ENCODE measurements around the gene UMODL1.
"Not testable (repeated sequence)": the region's sequence is repeated elsewhere in the genome, so short reads cannot be mapped to it uniquely, and the experiment has no call there.

Gene UMODL1

DNA sequence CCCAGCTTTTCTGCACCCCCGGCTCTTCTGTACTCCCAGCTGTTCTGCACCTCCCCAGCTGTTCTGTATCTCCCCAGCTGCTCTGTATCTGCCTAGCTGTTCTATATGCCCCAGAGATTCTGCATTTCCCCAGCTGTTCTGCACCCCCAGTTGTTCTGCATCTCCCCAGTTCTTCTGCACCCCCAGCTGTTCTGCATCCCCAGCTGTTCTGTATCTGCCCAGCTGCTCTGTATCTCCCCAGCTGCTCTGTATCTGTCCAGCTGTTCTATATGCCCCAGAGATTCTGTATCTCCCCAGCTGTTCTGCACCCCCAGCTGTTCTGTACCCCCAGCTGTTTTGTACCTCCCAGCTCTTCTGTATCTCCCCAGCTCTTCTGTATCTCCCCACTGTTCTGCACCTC, 41.1 kb downstream of the UMODL1 start:
- in situ Hi-C loops (cut with HindIII; ENCODE audit: low pct_ligation_motif_present, low sequenced_read_pairs): no loop called here
- no peak for DNase-seq

DNA sequence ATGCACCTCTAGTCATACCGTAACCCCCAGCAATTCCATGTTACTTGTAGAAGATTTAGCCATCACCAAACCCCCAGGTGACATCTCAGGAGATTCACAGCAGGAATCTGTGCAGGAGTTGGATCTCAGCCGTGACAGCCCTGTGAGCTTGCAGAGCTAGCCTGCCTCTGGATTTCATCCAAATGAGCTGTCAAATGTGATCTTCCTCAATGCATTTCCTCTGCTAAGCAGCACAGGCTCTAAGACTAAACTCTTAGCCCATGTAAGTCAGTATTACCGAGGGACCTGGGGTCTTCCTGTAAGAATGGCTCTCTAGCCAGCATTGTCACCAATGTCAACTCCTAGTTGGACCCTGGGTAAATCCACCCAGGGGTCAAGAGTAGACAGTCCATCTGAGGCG, 41.7 kb downstream of the UMODL1 start:
- H3K36me3 ChIP-seq (replicated peaks): no peaks in the 10 kb centered on the region
- no peaks in the 10 kb centered on the region for H3K27me3 ChIP-seq (replicated peaks)
- peak; percentile 24 for DNase-seq
- H3K27ac ChIP-seq: no peak overlapping the region
- TF ChIP-seq, protein P1, sequence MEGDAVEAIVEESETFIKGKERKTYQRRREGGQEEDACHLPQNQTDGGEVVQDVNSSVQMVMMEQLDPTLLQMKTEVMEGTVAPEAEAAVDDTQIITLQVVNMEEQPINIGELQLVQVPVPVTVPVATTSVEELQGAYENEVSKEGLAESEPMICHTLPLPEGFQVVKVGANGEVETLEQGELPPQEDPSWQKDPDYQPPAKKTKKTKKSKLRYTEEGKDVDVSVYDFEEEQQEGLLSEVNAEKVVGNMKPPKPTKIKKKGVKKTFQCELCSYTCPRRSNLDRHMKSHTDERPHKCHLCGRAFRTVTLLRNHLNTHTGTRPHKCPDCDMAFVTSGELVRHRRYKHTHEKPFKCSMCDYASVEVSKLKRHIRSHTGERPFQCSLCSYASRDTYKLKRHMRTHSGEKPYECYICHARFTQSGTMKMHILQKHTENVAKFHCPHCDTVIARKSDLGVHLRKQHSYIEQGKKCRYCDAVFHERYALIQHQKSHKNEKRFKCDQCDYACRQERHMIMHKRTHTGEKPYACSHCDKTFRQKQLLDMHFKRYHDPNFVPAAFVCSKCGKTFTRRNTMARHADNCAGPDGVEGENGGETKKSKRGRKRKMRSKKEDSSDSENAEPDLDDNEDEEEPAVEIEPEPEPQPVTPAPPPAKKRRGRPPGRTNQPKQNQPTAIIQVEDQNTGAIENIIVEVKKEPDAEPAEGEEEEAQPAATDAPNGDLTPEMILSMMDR (IDR thresholded peaks at IDR 0.05; ENCODE audit: low read depth, low read length, missing control alignments): no peak
- no peak overlapping the region for H3K4me3 ChIP-seq (ENCODE audit: low read depth, low read length)
- in situ Hi-C loops (cut with HindIII; ENCODE audit: low pct_ligation_motif_present, low sequenced_read_pairs): no loop called here

More for the DNA sequence above, 41.1 kb downstream of the UMODL1 start:
- Histone ChIP-seq H3K36me3 (replicated peaks) (no peaks in the 10 kb centered on the region), H3K27ac (no peak overlapping the region), H3K27me3 (replicated peaks) (no peaks in the 10 kb centered on the region), H3K4me3 (ENCODE audit: low read depth, low read length) (no peak overlapping the region)
- TF ChIP-seq, protein P1 (IDR thresholded peaks at IDR 0.05; ENCODE audit: low read depth, low read length, missing control alignments): no peak

DNA sequence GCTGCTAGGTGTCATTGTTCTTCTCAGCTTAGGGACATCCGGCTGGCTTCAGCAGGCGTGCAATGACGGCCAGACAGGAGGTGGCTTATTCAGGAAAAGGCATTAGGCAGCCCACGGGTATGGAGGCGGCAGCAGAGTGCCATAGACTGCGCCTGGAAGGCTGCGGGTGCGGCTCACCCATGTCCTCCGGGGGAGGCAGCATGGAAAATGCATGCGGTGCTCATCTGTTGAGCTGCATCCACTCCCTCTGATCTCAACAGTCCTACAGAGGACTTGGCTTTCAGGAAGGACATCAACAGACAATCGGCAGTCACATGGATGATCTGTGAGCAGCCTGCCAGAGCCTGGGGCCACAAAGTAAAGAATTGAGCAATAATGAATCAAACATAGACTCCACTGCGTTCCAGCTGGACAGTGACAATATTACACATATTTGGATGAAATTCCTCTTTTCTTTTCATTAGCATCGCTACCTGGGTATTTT, 42.9 kb downstream of the UMODL1 start:
- TF ChIP-seq, protein P1 (IDR thresholded peaks at IDR 0.05; ENCODE audit: low read depth, low read length, missing control alignments): no peak
- no peak for DNase-seq
- in situ Hi-C loops (cut with HindIII; ENCODE audit: low pct_ligation_motif_present, low sequenced_read_pairs): no loop called here
- H3K27me3 ChIP-seq (replicated peaks): no peaks in the 10 kb centered on the region
- H3K36me3 ChIP-seq (replicated peaks): no peaks in the 10 kb centered on the region
- no peak overlapping the region for H3K27ac ChIP-seq
- H3K4me3 ChIP-seq (ENCODE audit: low read depth, low read length): no peak overlapping the region

DNA sequence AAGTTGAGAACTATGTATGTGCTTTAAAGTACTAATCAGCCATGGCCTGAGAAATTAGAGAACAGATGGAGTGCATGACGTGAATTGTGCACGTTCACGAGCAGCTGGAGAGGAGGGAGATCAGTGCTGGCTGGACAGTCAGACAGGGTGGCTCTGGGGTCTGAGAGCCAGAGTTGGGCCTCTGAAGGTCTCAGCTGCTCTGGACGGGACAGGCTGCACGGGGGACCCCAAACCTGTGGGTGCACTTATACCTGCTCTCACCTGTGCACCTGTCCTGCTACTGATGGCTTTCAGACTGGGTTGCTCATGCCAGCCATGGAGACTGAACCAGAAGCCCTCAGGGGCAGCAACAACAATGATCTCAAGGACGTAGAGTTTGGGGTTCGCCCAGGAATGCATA, 43.5 kb downstream of the UMODL1 start:
- DNase-seq: no peak
- in situ Hi-C loops (cut with HindIII; ENCODE audit: low pct_ligation_motif_present, low sequenced_read_pairs): no loop called here
- H3K4me3 ChIP-seq (ENCODE audit: low read depth, low read length): no peak overlapping the region
- H3K36me3 ChIP-seq (replicated peaks): no peaks in the 10 kb centered on the region
- TF ChIP-seq, protein P1 (IDR thresholded peaks at IDR 0.05; ENCODE audit: low read depth, low read length, missing control alignments): no peak
- H3K27me3 ChIP-seq (replicated peaks): no peaks in the 10 kb centered on the region
- no peak overlapping the region for H3K27ac ChIP-seq

DNA sequence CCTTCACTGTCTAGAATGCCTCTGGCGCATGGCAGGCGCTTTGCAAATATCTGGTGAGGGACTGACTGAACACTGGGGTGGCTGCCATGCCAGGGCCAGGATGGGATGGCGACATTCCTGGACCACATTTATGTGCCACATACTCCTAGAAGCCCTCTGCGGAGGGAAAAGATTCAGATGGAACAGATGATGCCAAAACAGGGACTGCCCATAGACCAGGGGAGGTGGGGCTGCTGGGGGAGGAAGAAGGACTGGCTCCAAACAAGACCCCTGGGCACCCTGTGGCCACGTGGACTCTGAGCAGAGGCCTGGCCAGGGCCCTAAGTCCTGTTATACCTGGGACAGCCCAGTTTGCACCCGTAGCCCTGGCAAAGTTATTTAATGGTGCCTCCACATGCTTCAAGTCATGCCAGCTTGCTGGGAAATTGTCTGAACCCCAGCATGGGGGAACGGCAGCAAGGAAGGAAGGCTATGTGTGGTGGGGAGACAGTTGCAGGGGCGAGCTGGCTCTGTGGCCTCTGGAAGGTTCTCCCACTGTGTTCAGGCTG, 44.1 kb downstream of the UMODL1 start:
- peaks cover 3% of the 10 kb centered on the region for H3K27me3 ChIP-seq (replicated peaks)

DNA sequence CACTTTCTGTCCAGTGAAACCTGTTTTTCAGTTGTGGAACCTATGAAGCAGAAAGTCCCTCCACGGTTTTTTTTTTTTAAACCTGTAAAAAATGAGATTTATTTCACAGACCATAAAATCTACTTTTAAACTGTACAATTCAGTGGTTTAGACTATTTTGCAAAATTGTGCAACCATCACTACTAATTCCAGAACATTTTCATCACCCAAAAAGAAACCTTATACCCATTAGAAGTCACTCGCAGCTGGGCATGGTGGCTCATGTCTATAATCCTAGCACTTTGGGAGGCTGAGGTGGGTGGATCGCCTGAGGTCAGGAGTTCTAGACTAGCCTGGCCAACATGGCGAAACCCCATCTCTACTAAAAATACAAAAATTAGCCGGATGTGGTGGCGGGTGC, 45.4 kb downstream of the UMODL1 start:
- in situ Hi-C loops (cut with HindIII; ENCODE audit: low pct_ligation_motif_present, low sequenced_read_pairs); H3K36me3 ChIP-seq (replicated peaks); H3K4me3 ChIP-seq (ENCODE audit: low read depth, low read length); DNase-seq; H3K27ac ChIP-seq; H3K27me3 ChIP-seq (replicated peaks): not testable (repeated sequence)

More for the DNA sequence above, 44.1 kb downstream of the UMODL1 start:
- TF ChIP-seq, protein P1 (IDR thresholded peaks at IDR 0.05; ENCODE audit: low read depth, low read length, missing control alignments): no peak
- no peak overlapping the region for H3K27ac ChIP-seq
- in situ Hi-C loops (cut with HindIII; ENCODE audit: low pct_ligation_motif_present, low sequenced_read_pairs): no loop called here
- no peak overlapping the region for H3K4me3 ChIP-seq (ENCODE audit: low read depth, low read length)
- no peak for DNase-seq
- H3K36me3 ChIP-seq (replicated peaks): no peaks in the 10 kb centered on the region
